Activated CD4-positive, alpha-beta T cell treated with anti-CD3 and anti-CD28 coated beads for 48 hours (primary cell): ENCODE measurements around the gene ZBED6.
"Not testable (repeated sequence)": the region's sequence is repeated elsewhere in the genome, so short reads cannot be mapped to it uniquely, and the experiment has no call there.

Source experiments
- DNase-seq: peaks from one replicate; pipeline ENCODE4 v3.0.0-alpha.2; 2020

Gene ZBED6

DNA sequence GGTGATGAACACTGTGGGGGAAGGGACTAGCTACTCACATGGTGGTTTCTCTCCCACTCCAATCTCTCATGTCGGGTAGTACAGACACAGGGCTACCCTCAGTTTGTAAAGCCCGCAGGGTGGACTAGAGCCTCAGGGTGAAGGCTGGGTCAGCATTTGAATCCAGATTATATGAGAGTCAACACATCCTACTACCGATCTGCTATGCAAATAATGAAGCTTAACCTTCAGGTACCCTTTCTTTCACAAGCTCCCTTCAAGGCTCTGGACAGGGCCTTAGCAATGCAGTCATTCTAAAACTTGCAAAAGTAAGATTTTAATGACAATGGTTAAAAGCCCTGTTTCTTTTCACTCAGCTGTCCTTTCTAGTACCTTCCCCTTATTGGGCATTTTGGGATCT lies 5.5 kb upstream of the ZBED6 start:
- no peak for DNase-seq

DNA sequence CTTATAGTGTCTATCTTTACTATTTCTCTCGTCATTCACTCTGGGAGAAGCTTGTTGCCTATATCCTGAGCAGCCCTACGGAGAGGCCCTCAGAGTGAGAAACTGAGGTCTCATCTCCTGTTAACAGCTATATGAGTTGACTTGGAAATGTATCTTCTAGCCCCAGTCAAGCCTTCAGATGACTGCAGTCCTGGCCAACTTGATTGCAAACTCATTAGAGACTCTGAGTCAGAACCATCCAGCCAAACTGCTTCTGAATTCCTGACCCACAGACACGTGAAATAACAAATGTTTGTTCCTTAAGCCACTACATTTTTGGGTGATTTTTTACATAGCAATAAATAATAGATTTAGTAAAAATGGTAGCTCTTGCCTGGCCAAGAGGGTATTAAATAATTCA lies 3.9 kb upstream of the ZBED6 start:
- no peak for DNase-seq

GRCh38 chr1:203792486-203792885 lies 2.9 kb upstream of the ZBED6 start:
- DNase-seq, result no peak

DNA sequence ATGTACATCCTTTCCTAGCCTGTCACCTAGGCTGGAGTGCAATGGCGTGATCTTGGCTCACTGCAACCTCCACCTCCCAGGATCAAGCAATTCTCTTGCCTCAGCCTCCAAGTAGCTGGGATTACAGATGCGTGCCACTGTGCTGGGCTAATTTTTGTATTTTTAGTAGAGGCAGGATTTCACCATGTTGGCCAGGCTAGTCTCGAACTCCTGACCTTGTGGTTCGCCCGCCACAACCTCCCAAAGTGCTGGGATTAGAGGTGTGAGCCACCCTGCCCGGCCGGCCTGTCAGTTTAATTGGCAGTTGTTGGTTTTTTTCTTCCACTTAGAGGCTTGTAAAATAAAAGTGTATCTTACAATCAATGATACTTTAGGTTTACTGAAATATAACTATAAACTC lies 1.9 kb upstream of the ZBED6 start:
- DNase-seq, result not testable (repeated sequence)

DNA sequence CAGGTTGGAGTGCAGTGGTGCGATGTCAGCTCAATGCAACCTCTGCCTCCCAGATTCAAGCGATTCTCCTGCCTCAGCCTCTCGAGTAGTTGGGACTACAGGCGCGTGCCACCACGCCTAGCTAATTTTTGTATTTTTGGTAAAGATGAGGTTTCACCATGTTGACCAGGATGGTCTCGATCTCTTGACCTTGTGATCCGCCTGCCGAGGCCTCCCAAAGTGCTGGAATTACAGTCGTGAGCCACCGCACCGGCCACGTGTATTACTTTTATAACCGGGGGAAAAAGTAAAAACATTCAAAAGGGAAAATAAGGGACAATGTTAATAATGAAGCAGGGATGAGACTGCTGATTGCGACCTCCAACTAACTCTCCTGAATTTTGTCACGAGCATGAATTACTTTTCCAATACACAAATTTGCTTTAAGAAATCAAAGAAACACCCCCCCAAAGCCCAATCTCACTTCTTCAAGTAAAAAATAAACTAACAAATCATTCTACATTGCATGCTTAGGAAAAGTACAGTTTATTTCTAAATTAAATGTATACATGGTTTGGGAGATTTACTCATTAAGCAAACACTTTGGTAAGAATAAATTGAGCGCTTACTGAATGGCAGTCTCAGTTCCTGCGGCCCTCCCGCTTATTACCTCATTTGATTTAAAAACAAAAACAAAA lies 521 bp upstream of the ZBED6 start:
- DNase-seq, result no peak

GRCh38 chr1:203796236-203796605 lies 798 bp downstream of the ZBED6 start:
- DNase-seq, result peak; percentile 50

DNA sequence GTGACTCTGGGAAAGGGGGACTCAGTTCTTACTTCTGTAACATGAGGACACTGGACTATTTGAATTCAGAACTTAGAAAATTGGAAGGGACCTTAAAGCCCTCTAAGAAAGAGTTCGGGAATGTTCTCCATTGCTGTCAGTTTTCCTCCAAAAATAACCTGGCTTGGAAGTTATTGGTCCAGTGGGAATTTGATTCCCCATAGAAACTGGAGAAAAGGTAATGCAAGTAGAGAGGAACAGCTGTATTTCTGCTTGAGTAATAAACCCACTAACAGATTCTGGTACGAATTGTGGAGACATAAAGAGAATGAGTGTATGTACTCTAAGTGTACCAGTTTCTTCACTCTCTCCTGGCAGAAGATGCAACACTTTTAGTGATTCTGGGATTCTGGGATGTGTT lies 1.8 kb downstream of the ZBED6 start:
- no peak for DNase-seq

GRCh38 chr1:203797948-203798655 lies 2.7 kb downstream of the ZBED6 start:
- DNase-seq, result no peak

DNA sequence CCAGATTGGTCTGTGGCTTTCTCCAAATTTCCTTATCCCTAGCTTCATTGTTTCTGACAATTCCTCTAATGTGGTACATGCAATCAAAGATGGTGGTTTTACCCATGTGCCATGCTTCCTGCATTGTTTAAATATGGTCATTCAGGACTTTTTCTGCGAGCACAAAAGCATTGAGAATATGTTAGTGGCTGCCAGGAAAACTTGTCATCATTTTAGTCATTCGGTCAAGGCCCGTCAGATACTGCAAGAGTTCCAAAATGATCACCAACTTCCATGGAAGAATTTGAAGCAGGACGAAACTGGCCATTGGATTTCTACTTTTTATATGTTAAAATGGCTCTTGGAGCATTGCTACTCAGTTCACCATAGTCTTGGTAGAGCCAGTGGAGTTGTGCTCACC lies 3.7 kb downstream of the ZBED6 start:
- DNase-seq, result no peak

DNA sequence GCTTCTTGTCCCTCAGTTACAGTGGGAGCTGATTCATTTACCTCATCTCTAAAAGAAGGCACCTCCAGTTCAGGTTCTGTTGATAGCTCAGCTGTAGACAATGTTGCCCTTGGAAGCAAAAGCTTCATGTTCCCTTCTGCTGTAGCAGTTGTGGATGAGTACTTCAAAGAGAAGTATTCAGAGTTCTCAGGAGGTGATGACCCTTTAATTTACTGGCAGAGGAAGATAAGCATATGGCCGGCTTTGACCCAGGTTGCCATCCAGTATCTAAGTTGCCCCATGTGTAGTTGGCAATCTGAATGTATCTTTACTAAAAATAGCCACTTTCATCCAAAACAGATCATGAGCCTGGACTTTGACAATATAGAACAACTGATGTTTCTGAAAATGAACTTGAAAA lies 4.5 kb downstream of the ZBED6 start:
- no peak for DNase-seq

GRCh38 chr1:203805689-203806088 lies 10.3 kb downstream of the ZBED6 start:
- DNase-seq, result no peak

DNA sequence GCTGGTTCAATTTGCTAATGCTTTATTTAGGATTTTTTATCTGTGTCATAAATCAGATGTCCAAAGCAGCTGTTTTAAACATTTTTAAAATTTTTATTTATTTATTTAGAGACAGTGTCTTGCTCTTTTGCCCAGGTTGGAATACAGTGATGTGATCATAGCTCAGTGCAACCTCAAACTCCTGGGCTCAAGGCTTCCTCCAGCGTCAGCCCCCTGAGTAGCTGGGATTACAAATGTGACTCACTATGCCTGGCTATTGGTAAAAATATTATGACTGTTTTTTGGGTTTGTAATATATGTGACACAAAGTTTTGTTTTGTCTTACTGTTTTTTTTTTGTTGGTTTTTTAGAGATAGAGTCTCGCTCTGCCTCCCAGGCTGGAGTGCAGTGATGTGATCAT lies 11.8 kb downstream of the ZBED6 start:
- DNase-seq, result no peak

- DNase-seq, result no peak
These were observed 18.3 kb downstream of the ZBED6 start for GRCh38 chr1:203813581-203814341.

DNA sequence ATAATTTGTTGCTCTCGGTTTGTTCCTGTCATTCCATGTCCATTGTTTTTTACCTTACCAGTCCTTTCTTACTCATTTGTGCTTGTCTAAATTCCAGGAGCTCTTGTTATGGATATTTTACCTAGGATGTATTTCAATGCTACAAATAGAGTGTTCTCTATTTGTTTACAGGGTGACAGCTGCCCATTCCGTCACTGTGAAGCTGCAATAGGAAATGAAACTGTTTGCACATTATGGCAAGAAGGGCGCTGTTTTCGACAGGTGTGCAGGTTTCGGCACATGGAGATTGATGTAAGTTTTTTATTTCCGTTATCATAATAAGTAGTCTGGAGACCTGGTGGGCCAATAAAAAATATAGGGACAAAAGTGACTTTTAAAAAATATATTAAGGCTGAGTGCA lies 23.0 kb downstream of the ZBED6 start:
- DNase-seq, result no peak

DNA sequence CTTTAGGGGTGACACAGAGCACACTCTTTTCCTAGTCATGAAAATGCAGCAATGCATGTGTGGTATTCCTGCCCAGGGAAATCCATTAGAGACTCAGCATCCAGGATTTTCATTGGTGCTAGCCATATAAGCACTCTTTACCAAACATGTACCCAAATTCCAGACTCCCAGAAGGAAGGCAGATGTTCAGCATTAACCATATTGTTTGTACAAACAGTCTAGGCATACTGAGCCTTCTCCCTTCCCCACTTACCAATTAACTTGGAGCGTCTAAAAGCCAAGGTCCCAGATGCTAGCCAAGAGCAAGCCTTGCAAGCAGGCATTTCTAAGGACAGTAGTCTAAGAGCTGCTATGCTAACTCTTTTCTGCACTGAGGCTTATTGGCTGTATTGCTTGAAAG lies 27.9 kb downstream of the ZBED6 start:
- DNase-seq, result no peak

GRCh38 chr1:203826175-203826574 lies 30.8 kb downstream of the ZBED6 start:
- DNase-seq, result no peak

DNA sequence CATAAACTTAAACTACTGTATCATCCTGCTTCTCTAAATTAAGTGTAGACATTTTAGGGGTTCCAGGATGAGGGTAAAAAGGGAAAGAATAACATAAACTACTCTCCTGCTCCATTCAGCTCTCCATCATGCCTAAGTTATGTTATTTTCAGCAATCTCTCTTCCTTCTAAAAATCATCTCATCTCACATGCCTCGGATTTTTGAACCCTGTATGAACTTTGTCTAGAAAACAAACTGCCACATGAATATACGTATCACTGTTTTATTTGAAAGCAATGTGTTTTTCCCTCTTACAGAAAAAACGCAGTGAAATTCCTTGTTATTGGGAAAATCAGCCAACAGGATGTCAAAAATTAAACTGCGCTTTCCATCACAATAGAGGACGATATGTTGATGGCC lies 32.6 kb downstream of the ZBED6 start:
- no peak for DNase-seq

GRCh38 chr1:203828503-203828902 lies 33.1 kb downstream of the ZBED6 start:
- no peak for DNase-seq

DNA sequence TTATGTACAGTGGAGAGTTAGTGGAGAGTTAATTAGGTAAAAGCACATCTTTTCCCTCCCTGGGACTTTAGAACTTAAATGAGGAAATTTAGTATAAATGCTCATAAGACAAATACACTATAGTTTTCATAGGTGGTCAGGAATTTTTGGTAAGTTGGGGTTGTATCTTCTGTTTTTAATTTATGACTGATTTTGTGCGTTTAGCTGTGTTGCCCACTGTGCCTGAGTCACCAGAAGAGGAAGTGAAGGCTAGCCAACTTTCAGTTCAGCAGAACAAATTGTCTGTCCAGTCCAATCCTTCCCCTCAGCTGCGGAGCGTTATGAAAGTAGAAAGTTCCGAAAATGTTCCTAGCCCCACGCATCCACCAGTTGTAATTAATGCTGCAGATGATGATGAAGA lies 33.8 kb downstream of the ZBED6 start:
- DNase-seq, result not testable (repeated sequence)

- DNase-seq, result no peak
These were observed 40.1 kb downstream of the ZBED6 start for GRCh38 chr1:203835476-203835875.

GRCh38 chr1:203839081-203839480 lies 43.7 kb downstream of the ZBED6 start:
- DNase-seq, result no peak

GRCh38 chr1:203840208-203840808 lies 44.9 kb downstream of the ZBED6 start:
- no peak for DNase-seq

DNA sequence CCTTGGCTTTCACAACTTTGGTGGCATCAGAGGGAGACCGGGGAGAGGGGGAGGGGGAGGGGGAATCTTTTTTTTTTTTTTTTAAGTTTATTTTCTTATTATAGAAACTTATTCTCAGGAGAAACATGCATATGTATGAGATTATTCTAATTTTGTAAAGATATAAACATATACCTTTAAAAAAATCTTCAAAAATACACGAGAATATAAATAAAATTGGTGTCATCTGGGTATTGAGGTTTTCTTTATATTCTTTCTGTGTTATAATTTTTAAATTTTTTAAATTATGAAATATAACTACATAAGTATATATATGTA lies 47.1 kb downstream of the ZBED6 start:
- no peak for DNase-seq

- DNase-seq, result no peak
These were observed 48.0 kb downstream of the ZBED6 start for GRCh38 chr1:203843435-203843834.
